A549 treated with AZD2906 at 1 μM for 4 hours (cell line): ENCODE data around the gene DNAJC19. TPM values are rescaled to one million over a fixed set of nuclear protein-coding genes. Genes with fewer than 3 reads are reported as not detected.

ENCODE experiments used
- total RNA-seq: library from RNA; stranded (reverse); fragments of 200-300 nt; extraction: Qiagen RNA extraction; gene quantifications from 5 replicates; pipeline ENCODE4 v1.2.3, GENCODE V29; 2022

Gene DNAJC19
- total RNA-seq, result 20.5 to 23.5 TPM (median 22.1 TPM) in 5 replicates

DNA sequence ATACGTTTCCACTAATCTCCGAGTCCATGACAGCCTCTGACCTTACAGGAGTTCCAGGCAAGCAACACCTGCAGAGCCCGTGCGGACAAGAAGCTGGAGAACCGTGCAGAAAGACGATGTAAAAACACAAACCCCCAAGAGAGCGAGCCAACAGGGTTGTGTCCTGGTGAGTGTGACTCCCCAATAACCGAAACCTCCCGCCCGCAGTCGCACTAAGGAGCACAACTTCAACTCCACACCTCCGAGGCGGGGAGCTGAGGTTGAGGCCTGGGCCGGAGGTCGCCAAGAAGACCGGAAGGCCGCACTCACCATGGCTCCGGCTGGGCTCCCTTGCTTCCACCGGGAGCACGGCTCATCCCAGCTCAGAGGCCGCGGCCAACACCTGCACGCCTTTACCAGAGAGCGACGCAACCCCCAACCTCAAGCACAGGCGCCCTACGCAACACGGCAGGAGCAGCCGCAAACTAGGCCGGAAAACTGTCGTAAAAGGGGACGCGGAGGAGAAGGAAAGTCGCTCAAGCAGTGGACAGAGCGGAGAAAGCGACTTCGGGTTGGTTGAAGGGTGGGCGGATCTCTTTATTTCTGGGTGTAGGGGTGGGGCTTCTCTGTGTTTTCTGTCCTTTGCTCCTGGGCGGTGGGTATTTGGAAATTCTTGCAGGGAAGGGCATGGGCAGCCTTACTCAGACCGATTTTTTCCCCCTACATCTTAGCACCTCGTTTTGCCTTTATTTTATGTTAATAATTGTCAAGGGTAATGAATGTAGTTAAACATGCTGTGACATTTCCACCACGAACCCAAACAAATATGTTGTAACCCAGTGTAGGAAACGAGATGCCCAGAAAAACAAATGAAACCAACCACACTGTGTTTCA lies at the start of gene DNAJC19:
TSS of gene DNAJC19 (minus strand) at position 446 of the 873 bp plus-strand sequence. CDS start at position 312, 134 bp downstream.

Other genes with a start within 250 kb of the DNAJC19 start
- gene FXR1, start 77.1 kb downstream of the DNAJC19 start, total RNA-seq, result 58.2 to 92.4 TPM (median 70.5 TPM) in 5 replicates